Activated CD8-positive, alpha-beta T cell treated with anti-CD3 and anti-CD28 coated beads for 36 hours (primary cell): ENCODE measurements around the gene KRT79. TPM values are rescaled to one million over a fixed set of nuclear protein-coding genes. Genes with fewer than 3 reads are reported as not detected.

Experiments
- ATAC-seq: fragments of 200-7000 bp; cut with Tn5 transposase; one replicate; pipeline ENCODE4 v1.10.0; 2021; ENCODE audit warnings: mild to moderate bottlenecking, moderate library complexity
- CTCF ChIA-PET: fragments of 350-600 bp; sonication (Branson Sonifier 250); formaldehyde crosslinking; loops from one replicate; lab custom pipeline; 2021; ENCODE audit warnings: antibody characterized with exemption; lab: Charles Lee
- POLR2A ChIA-PET: fragments of 350-600 bp; sonication (Branson Sonifier 250); formaldehyde crosslinking; loops from one replicate; lab custom pipeline; 2021; ENCODE audit warnings: antibody characterized with exemption; lab: Charles Lee
- DNase-seq: peaks from one replicate; pipeline ENCODE4 v3.0.0-alpha.2; 2020
- H3K27ac Mint-ChIP-seq: one replicate; pipeline ENCODE4 v1.8.0; 2021; ENCODE audit warnings: mild to moderate bottlenecking, mixed read lengths
- H3K27me3 Mint-ChIP-seq: one replicate; pipeline ENCODE4 v1.8.0; 2021; ENCODE audit warnings: mixed read lengths
- H3K36me3 Mint-ChIP-seq: one replicate; pipeline ENCODE4 v1.8.0; 2021; ENCODE audit warnings: low read depth, mixed read lengths
- H3K4me1 Mint-ChIP-seq: one replicate; pipeline ENCODE4 v1.8.0; 2021; ENCODE audit warnings: low read depth, mixed read lengths
- H3K4me3 Mint-ChIP-seq: one replicate; pipeline ENCODE4 v1.8.0; 2021; ENCODE audit warnings: mild to moderate bottlenecking, moderate library complexity, mixed read lengths
- H3K9me3 Mint-ChIP-seq: one replicate; pipeline ENCODE4 v1.8.0; 2021; ENCODE audit warnings: mixed read lengths
- intact Hi-C: fragments of 100-400 bp; cut with micrococcal nuclease; formaldehyde crosslinking; loops from one replicate; pipeline ENCODE4 v1.10.0; 2022
- total RNA-seq, 2 experiments: library from RNA; stranded (reverse); gene quantifications; one replicate each; pipeline ENCODE4 v1.2.3, GENCODE V29; 2021
- TF ChIP-seq, protein P1 (sequence below): fragments of 200-600 bp; IDR thresholded peaks from one replicate; pipeline ENCODE4 v1.8.0; 2022; ENCODE audit warnings: antibody characterized with exemption, mild to moderate bottlenecking

KRT79 gene
- total RNA-seq, 2 experiments from 2014 or later: 0.87 to 1.6 TPM

DNA sequence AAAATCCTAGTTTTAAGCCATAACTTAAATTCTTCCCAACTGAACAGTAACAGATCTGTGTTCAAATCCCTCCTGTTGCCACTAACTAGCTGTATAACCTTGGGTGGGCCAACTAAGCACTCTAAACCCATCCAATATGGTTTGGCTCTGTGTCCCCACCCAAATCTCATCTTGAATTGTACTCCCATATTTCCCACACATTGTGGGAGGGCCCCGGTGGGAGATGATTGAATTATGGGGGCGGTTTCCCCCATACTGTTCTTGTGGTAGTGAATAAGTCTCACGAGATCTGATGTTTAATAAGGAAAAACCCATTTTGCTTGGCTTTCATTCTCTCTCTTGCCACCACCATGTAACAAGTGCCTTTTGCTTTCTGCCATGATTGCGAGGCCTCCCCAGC is 18.9 kb downstream of the KRT79 start:
- TF ChIP-seq, protein P1, sequence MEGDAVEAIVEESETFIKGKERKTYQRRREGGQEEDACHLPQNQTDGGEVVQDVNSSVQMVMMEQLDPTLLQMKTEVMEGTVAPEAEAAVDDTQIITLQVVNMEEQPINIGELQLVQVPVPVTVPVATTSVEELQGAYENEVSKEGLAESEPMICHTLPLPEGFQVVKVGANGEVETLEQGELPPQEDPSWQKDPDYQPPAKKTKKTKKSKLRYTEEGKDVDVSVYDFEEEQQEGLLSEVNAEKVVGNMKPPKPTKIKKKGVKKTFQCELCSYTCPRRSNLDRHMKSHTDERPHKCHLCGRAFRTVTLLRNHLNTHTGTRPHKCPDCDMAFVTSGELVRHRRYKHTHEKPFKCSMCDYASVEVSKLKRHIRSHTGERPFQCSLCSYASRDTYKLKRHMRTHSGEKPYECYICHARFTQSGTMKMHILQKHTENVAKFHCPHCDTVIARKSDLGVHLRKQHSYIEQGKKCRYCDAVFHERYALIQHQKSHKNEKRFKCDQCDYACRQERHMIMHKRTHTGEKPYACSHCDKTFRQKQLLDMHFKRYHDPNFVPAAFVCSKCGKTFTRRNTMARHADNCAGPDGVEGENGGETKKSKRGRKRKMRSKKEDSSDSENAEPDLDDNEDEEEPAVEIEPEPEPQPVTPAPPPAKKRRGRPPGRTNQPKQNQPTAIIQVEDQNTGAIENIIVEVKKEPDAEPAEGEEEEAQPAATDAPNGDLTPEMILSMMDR: no peak
- ATAC-seq (no peak), DNase-seq (no peak)
- no peaks in the 10 kb centered on the region for H3K36me3 Mint-ChIP-seq
- no peak overlapping the region for H3K4me3 Mint-ChIP-seq
- CTCF ChIA-PET: no interaction called here
- POLR2A ChIA-PET: no interaction called here
- H3K9me3 Mint-ChIP-seq: no peaks in the 10 kb centered on the region
- H3K27me3 Mint-ChIP-seq: no peaks in the 10 kb centered on the region
- intact Hi-C loops: no loop called here
- H3K27ac Mint-ChIP-seq: no peak overlapping the region
- peaks cover 10% of the 10 kb centered on the region for H3K4me1 Mint-ChIP-seq

DNA sequence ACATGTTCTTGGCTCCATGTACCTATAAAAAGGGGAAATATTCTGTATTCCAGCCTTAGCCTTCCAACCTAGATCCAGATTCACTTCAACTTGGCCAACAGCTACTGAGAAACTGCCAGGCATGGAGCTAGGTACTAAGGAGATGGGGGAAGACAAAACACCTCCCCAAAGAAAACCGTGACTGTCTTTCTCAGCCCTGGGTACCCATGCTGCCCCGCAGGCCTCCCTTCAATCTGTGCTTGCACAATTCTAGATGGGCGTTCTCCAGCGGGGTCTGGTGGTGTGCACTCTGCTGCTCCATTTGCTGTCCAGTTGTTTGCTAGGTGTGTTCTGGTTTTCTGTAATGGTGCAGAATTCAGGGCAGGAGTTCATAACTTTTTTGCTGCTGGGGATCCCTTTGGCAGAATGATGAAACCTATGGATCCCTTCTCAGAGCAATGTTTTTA is 19.4 kb downstream of the KRT79 start:
- H3K27me3 Mint-ChIP-seq: no peaks in the 10 kb centered on the region
- TF ChIP-seq, protein P1: no peak
- intact Hi-C loops: no loop called here
- H3K36me3 Mint-ChIP-seq: no peaks in the 10 kb centered on the region
- H3K27ac Mint-ChIP-seq: no peak overlapping the region
- no peaks in the 10 kb centered on the region for H3K9me3 Mint-ChIP-seq
- H3K4me1 Mint-ChIP-seq: peaks cover 10% of the 10 kb centered on the region
- no peak overlapping the region for H3K4me3 Mint-ChIP-seq
- DNase-seq: no peak
- ChIA-PET CTCF (no interaction called here), POLR2A (no interaction called here)
- ATAC-seq: no peak

DNA sequence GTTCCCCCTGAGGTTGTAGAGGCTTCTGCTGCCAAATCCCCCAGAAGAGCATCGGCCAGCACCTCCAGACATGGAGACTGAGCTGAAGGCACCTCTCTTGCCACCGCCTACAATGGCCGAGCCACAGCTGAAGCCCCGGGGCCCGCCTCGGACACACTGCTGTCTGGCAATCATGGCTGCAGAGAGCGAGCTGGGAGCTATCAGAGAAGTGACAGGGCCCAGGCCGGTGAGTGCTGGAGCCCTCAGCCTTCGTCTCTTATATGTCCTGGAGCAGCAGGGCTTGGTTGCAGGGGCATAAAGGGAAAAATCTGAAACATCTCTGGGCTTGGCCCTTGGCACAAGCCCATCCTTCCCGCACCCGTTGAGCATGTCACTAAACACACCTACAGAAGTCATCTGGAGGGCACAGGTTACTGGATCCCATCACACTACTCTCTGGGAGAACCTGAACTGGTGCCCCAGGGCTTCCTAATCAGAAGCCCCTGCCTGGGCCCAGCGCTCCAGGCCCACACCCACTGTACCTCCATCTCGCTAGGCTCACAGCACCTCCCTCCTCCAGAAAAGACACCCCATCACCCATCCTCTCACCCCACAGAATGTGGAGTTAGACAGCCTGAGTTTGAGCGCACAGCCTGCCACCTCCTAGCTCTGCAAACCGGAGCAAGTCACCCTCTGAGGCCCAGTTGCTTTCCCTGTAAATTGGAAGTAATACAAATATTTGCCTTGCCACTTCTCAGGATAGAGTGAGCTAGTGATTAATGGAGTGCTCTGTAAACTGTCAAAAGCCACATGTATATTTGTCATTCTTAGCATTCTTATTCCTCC is 20.0 kb downstream of the KRT79 start, which contains the start of gene KRT4:
Gene KRT4, minus strand, starts transcription at position 232 of the 825 bp plus-strand sequence. Its CDS starts 58 bp downstream, at position 174.
- no peaks in the 10 kb centered on the region for H3K36me3 Mint-ChIP-seq
- intact Hi-C loops: no loop called here
- no peaks in the 10 kb centered on the region for H3K27me3 Mint-ChIP-seq
- no peak within 1 kb of the TSS for H3K27ac Mint-ChIP-seq
- ChIA-PET CTCF (interaction anchor here (1.8 kb wide), 1 partner anchor 71 kb away, joined by 4 read pairs; no protein-coding TSS in a partner anchor), POLR2A (no interaction called here)
- TF ChIP-seq, protein P1: no peak
- H3K4me1 Mint-ChIP-seq: peaks cover 10% of the 10 kb centered on the region
- ATAC-seq: no peak
- no peaks in the 10 kb centered on the region for H3K9me3 Mint-ChIP-seq
- H3K4me3 Mint-ChIP-seq: no peak within 1 kb of the TSS
- no peak for DNase-seq

DNA sequence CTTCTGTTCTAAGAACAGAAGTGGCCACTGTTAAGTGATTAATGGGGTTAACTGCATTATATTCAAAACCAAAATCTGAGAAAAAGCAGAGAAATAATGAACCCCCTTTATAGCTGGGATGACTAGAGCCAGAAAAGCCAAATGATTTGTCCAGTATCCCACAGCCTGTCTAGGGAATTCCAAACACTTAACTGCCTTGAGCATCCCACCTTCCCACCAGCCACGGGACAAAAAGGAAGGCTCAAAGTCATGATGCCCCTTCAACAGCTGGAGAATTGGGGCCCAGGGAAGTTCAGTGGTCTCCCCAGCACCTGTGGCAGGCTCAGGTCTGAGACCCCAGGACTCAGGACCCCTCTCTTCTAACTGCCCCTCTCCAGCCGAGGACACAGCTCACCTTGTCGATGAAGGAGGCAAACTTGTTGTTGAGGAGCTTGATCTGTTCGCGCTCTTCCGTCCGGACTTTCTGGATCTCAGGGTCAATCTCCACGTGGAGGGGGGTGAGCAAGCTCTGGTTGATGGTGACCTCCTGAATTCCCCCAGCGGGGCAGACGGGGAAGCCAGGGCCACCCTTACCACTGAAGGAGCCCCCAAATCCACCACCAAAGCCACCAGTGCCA is 20.8 kb downstream of the KRT79 start:
- DNase-seq (no peak), ATAC-seq (no peak)
- Mint-ChIP-seq H3K4me3 (no peak overlapping the region), H3K4me1 (peaks cover 10% of the 10 kb centered on the region), H3K9me3 (no peaks in the 10 kb centered on the region), H3K36me3 (no peaks in the 10 kb centered on the region), H3K27ac (no peak overlapping the region), H3K27me3 (no peaks in the 10 kb centered on the region)
- ChIA-PET CTCF (interaction anchor here (1.0 to 1.8 kb wide), 2 partner anchors 71 to 72 kb away, joined by 3 to 4 read pairs; no protein-coding TSS in a partner anchor), POLR2A (no interaction called here)
- TF ChIP-seq, protein P1: no peak
- intact Hi-C loops: no loop called here

DNA sequence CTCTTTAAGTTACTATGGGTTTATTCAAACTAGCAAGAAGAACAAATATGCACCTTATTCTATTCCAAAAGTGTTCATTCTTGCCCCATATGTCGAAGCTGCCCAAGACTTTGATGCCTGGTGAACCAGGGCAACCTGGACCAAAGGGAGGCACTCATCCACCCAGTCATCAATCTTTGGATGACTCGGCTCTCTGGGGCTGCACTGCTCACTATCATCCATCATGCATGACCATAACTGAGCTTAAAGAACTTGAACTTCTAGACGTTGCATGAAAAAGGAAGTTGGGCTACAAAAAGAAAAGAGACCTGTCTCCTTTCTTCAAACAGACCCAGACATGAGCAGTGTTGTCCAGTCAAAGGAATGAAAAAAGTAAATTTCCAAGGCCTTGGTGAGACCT is 21.4 kb downstream of the KRT79 start:
- no peak for ATAC-seq

More for the DNA sequence above, 21.4 kb downstream of the KRT79 start:
- POLR2A ChIA-PET: no interaction called here
- Mint-ChIP-seq H3K9me3 (no peaks in the 10 kb centered on the region), H3K27me3 (no peaks in the 10 kb centered on the region), H3K27ac (no peak overlapping the region), H3K4me1 (peaks cover 5% of the 10 kb centered on the region), H3K36me3 (no peaks in the 10 kb centered on the region), H3K4me3 (no peak overlapping the region)
- no peak for DNase-seq
- TF ChIP-seq, protein P1: no peak
- CTCF ChIA-PET: interaction anchor here (1.0 to 1.8 kb wide), 2 partner anchors 72 to 73 kb away, joined by 3 to 4 read pairs; no protein-coding TSS in a partner anchor
- intact Hi-C loops: no loop called here
